Measurements from ENCODE around the gene RPLP2. TPM values are rescaled to one million over a fixed set of nuclear protein-coding genes. Genes with fewer than 3 reads are reported as not detected.

Gene RPLP2
- total and polyA plus RNA-seq, 8 donors, result 360 to 5,956 (median 985) TPM

- H3K27me3 ChIP-seq, result no peaks in the 10 kb centered on the region
- TF ChIP-seq, protein P1, sequence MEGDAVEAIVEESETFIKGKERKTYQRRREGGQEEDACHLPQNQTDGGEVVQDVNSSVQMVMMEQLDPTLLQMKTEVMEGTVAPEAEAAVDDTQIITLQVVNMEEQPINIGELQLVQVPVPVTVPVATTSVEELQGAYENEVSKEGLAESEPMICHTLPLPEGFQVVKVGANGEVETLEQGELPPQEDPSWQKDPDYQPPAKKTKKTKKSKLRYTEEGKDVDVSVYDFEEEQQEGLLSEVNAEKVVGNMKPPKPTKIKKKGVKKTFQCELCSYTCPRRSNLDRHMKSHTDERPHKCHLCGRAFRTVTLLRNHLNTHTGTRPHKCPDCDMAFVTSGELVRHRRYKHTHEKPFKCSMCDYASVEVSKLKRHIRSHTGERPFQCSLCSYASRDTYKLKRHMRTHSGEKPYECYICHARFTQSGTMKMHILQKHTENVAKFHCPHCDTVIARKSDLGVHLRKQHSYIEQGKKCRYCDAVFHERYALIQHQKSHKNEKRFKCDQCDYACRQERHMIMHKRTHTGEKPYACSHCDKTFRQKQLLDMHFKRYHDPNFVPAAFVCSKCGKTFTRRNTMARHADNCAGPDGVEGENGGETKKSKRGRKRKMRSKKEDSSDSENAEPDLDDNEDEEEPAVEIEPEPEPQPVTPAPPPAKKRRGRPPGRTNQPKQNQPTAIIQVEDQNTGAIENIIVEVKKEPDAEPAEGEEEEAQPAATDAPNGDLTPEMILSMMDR (IDR thresholded peaks at IDR 0.05), result no peak
- TF ChIP-seq POLR2AphosphoS5 (IDR thresholded peaks at IDR 0.05) (no peak), EP300 (IDR thresholded peaks at IDR 0.05) (no peak), POLR2A (IDR thresholded peaks at IDR 0.05) (no peak)
- DNase-seq, result no peak
- H3K27ac ChIP-seq, result no peak overlapping the region
- H3K4me3 ChIP-seq, result no peak overlapping the region
- WGBS, 5 donors, result 87 to 95% (median 93%) methylated on average over 15 to 23 of the region's 23 CpGs
- no peaks in the 10 kb centered on the region for H3K9me3 ChIP-seq
- H3K4me1 ChIP-seq, result peaks cover 44 to 73% (median 65%) of the 10 kb centered on the region in 4 donors
- intact Hi-C loops (cut with DNase I; ENCODE audit: low total_unique reads), result no loop called here
- peaks cover 0 to 27% (median 3%) of the 10 kb centered on the region in 4 donors for H3K36me3 ChIP-seq
These were observed 30.5 kb upstream of the RPLP2 start for GRCh38 chr11:778976-779954.

- 91 to 98% (median 94%) methylated on average over 5 to 16 of the region's 16 CpGs for WGBS, 5 donors
- Histone ChIP-seq H3K27ac (no peak overlapping the region), H3K27me3 (no peaks in the 10 kb centered on the region), H3K4me1 (peaks cover 41 to 65% (median 59%) of the 10 kb centered on the region in 4 donors), H3K9me3 (no peaks in the 10 kb centered on the region), H3K4me3 (no peak overlapping the region), H3K36me3 (peaks cover 0 to 19% (median 0%) of the 10 kb centered on the region in 4 donors)
- TF ChIP-seq, protein P1 (IDR thresholded peaks at IDR 0.05), result no peak
- no peak for TF ChIP-seq POLR2AphosphoS5 (IDR thresholded peaks at IDR 0.05)
- TF ChIP-seq POLR2A (IDR thresholded peaks at IDR 0.05), result no peak
- no peak for TF ChIP-seq EP300 (IDR thresholded peaks at IDR 0.05)
- no peak for DNase-seq
- intact Hi-C loops (cut with DNase I; ENCODE audit: low total_unique reads), result no loop called here
These were observed 29.7 kb upstream of the RPLP2 start for GRCh38 chr11:779955-780532.

- intact Hi-C loops (cut with DNase I; ENCODE audit: low total_unique reads), result no loop called here
- no peaks in the 10 kb centered on the region for H3K9me3 ChIP-seq
- peaks cover 0 to 16% (median 0%) of the 10 kb centered on the region in 4 donors for H3K36me3 ChIP-seq
- DNase-seq, result peak in 1 of 2 donors; percentile 7
- 64 to 75% (median 70%) methylated on average over 21 to 36 of the region's 36 CpGs for WGBS, 5 donors
- TF ChIP-seq POLR2A (IDR thresholded peaks at IDR 0.05), result no peak
- TF ChIP-seq, protein P1 (IDR thresholded peaks at IDR 0.05), result no peak
- TF ChIP-seq EP300 (IDR thresholded peaks at IDR 0.05), result no peak
- TF ChIP-seq POLR2AphosphoS5 (IDR thresholded peaks at IDR 0.05), result no peak
- peaks cover 0 to 5% (median 0%) of the 10 kb centered on the region in 3 donors for H3K27me3 ChIP-seq
- H3K4me1 ChIP-seq, result peaks cover 24 to 46% (median 40%) of the 10 kb centered on the region in 4 donors
- H3K4me3 ChIP-seq, result no peak overlapping the region
- H3K27ac ChIP-seq, result peak overlapping the region in 3 of 5 donors; percentile 13 to 59 (median 27)
These were observed 27.2 kb upstream of the RPLP2 start for GRCh38 chr11:782264-783174.
